ENCODE measurements around the gene DOC2A.
"Not testable (repeated sequence)": the region's sequence is repeated elsewhere in the genome, so short reads cannot be mapped to it uniquely, and the experiment has no call there.

The DOC2A gene

DNA sequence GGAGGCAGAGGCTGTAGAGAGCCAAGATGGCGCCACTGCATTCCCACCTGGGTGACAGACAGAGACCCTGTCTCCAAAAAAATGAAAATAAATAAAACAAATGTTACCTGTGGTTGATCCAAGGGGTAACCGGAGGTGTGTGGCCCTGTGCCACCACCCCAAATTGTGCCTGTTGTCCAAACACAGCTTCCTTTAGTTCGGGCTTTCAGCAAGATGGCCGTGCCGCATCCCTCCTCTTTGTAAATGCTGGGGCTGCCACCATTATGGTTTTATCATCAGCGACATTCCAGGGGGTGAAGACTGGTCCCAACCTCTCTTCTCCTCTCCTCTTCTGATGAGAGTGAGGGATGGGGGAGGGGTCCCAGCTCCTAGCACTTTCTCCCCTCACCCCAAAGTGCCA, 12.1 kb upstream of the DOC2A start, which contains the start of gene C16orf92:
C16orf92 (plus strand) TSS at position 312 of the 400 bp plus-strand sequence. CDS start 143 bp downstream, outside the sequence.
- H3K4me3 ChIP-seq: no peak within 1 kb of the TSS
- DNase-seq (ENCODE audit: low spot score in 2 of 2): no peak
- peaks cover 5% of the 10 kb centered on the region; the same call in 1 of the 2 replicates for H3K4me1 ChIP-seq
- H3K27me3 ChIP-seq (ENCODE audit: low read depth): peaks cover 28% of the 10 kb centered on the region
- H3K36me3 ChIP-seq (replicated peaks): no peaks in the 10 kb centered on the region
- no peaks in the 10 kb centered on the region for H3K9me3 ChIP-seq
- in situ Hi-C loops (cut with MboI; ENCODE audit: low sequenced_read_pairs): loop anchor here (10.0 kb wide), 1 partner anchor 328 kb away; no protein-coding TSS in a partner anchor

DNA sequence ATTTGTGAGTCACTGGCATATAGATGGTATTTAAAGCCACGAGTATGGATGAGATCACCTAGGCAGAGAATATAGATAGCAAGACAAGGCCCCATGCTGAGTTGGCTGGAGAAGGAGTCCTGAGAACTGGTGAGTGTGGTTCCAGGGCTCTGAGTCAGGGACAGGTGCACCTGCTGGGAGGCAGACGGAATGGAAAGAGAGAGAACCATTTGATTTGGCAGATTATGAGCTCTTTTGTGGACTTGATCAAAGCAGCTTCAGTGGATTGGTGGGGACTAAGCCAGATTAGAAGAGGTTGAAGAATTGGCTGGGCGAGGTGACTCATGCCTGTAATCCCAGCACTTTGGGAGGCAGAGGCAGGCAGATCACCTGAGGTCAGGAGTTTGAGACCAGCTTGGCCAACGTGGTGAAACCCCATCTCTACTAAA, 7.9 kb upstream of the DOC2A start:
- Histone ChIP-seq H3K9me3 (no peaks in the 10 kb centered on the region), H3K4me3 (no peak overlapping the region), H3K4me1 (peaks cover 5% of the 10 kb centered on the region; the same call in 1 of the 2 replicates), H3K36me3 (replicated peaks) (no peaks in the 10 kb centered on the region), H3K27me3 (ENCODE audit: low read depth) (no peaks in the 10 kb centered on the region)
- DNase-seq (ENCODE audit: low spot score in 2 of 2): no peak
- in situ Hi-C loops (cut with MboI; ENCODE audit: low sequenced_read_pairs): no loop called here

DNA sequence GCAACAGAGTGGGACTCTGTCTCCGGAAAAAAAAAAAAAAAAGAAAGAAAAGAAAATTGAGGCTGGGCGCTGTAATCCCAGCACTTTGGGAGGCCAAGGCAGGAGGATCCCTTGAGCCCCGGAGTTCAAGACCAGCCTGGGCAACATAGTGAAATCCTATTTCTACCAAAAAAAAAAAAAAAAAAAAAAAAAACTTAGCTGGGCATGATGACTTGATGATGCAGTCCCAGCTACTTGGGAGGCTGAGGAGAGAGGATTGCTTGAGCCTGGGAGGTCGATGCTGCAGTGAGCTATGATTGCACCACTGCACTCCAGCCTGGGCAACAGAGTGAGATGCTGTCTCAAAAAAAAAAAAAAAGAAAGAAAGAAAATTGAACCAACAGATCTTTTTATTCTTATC, 7.1 kb upstream of the DOC2A start:
- H3K4me3 ChIP-seq; H3K36me3 ChIP-seq (replicated peaks); H3K9me3 ChIP-seq; H3K27me3 ChIP-seq (ENCODE audit: low read depth); in situ Hi-C loops (cut with MboI; ENCODE audit: low sequenced_read_pairs); DNase-seq (ENCODE audit: low spot score in 2 of 2); H3K4me1 ChIP-seq: not testable (repeated sequence)

DNA sequence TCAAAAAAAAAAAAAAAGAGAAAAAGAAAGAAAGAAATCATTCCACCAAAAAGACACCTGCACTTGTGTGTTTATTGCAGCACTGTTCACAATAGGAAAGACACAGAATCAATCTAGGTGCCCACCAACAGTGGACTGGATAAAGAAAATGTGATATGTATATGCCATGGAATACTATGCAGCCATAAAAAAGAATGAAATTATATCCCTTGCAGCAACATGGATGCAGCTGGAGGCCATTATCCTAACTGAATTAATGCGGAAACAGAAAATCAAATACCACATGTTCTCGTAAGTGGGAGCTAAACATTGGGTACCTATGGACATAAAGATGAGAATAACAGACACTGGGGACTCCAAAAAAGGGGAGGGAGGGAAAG, 6.4 kb upstream of the DOC2A start:
- in situ Hi-C loops (cut with MboI; ENCODE audit: low sequenced_read_pairs): no loop called here
- DNase-seq (ENCODE audit: low spot score in 2 of 2): no peak
- Histone ChIP-seq H3K4me3 (no peak overlapping the region), H3K9me3 (no peaks in the 10 kb centered on the region), H3K4me1 (peaks cover 5% of the 10 kb centered on the region; the same call in 1 of the 2 replicates), H3K36me3 (replicated peaks) (no peaks in the 10 kb centered on the region), H3K27me3 (ENCODE audit: low read depth) (no peaks in the 10 kb centered on the region)

DNA sequence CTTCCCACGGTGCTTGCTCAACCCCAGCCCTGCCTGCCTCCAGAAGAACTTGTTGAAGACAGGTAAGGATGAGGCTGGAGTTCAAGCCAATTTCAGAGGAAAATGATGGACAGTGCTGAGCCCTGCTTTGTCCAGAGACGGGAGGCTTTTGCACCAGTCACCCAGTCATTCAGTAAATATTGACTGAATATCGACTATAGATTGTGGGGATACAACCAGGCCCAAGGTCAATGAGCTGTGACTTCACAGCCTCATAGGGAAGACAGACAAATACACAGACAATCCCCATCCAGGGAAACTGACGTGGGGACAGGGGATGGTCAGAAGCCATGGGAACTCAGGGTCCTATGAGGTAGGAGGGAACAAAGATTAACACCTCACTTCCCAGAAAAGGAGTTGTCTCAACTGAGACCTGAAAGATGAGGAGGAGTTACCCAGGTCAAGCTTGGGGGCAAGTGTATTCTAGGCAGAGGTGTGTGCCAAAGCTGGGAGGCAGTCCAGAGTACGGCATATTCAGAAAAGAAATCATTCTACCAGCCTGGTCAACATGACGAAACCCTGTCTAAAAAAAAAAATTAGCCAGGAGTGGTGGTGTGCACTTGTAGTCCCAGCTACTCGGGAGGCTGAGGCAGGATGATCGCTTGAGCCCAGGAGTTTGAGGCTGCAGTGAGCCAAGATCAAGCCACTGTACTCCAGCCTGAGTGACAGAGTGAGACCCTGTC, 5.9 kb upstream of the DOC2A start:
- H3K4me3 ChIP-seq: no peak overlapping the region
- no peaks in the 10 kb centered on the region for H3K36me3 ChIP-seq (replicated peaks)
- no peaks in the 10 kb centered on the region for H3K27me3 ChIP-seq (ENCODE audit: low read depth)
- peaks cover 5% of the 10 kb centered on the region; the same call in 1 of the 2 replicates for H3K4me1 ChIP-seq
- no peaks in the 10 kb centered on the region for H3K9me3 ChIP-seq
- in situ Hi-C loops (cut with MboI; ENCODE audit: low sequenced_read_pairs): no loop called here
- no peak for DNase-seq (ENCODE audit: low spot score in 2 of 2)

DNA sequence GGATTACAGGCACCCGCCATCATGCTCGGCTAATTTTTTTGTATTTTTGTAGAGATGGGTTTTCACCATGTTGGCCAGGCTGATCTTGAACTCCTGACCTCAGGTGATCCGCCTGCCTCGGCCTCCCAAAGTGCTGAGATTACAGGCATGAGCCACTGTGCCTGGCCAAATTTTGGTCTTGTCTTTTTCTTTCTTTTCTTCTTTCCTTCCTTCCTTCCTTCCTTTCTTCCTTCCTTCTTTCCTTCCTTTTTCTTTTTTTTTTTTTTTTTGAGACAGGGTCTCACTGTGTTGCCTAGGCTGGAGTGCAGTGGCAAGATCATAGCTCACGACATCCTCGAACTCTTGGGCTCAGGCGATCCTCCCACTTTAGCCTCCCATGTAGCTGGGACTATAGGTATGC, 4.6 kb upstream of the DOC2A start:
- H3K4me1 ChIP-seq; H3K4me3 ChIP-seq; H3K9me3 ChIP-seq; H3K27me3 ChIP-seq (ENCODE audit: low read depth); in situ Hi-C loops (cut with MboI; ENCODE audit: low sequenced_read_pairs); H3K36me3 ChIP-seq (replicated peaks); DNase-seq (ENCODE audit: low spot score in 2 of 2): not testable (repeated sequence)

DNA sequence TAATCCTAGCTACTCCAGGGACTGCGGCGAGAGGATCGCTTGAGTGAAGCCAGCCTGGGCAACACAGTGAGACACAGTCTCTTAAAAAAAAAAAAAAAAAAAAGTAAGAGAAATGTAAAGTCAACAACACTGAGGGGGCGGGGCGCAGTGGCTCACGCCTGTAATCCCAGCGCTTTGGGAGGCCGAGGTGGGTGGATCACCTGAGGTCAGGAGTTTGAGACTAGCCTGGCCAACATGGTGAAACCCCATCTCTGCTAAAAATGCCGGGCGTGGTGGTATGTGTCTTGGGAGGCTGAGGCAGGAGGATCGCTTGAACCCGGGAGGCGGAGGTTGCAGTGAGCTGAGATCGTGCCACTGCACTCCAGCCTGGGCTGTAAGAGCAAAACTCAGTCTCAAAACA, 1.8 kb upstream of the DOC2A start:
- H3K4me3 ChIP-seq; H3K27me3 ChIP-seq (ENCODE audit: low read depth); DNase-seq (ENCODE audit: low spot score in 2 of 2); H3K4me1 ChIP-seq; in situ Hi-C loops (cut with MboI; ENCODE audit: low sequenced_read_pairs); H3K36me3 ChIP-seq (replicated peaks); H3K9me3 ChIP-seq: not testable (repeated sequence)

DNA sequence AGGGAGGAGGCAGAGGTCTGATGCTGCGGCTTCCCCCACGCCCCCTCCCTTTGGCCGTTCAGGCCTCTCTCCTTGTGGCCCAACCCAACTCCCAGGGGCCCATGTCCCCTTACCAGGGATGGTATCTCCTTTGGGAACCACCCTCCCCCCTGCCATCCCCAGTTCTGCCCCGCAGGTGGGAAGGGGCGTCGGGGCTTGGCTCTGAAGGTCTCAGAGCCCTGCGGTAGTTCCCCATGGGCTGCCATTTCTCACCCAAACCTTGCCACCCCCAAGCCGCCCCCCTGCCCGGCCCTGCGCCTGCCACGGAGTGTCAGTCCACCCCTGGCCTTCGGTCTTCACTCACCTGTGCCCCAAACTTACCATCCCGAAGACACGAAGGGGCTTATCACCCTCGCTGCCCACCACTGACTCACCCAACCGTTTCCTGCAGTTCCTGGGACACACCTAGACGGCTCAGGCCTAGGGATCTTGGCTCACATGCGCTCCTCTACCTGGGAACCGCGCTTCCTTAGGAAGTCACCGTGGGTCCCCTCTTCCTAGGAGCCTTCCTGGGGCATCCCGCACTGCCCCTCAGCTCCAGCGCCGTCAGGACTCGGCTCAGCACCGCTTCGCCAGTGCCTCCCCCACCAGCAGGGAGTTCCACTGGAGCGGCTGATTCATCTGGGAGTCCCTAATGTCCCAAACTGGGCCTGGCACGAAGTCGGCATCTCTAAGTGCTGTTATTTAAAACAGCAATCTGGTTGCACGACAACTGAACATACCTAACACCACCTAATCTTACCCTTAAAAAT, 1.1 kb upstream of the DOC2A start:
- no peaks in the 10 kb centered on the region; the same call in 1 of the 2 replicates for H3K4me1 ChIP-seq
- no peaks in the 10 kb centered on the region for H3K9me3 ChIP-seq
- H3K4me3 ChIP-seq: no peak overlapping the region
- no peaks in the 10 kb centered on the region for H3K36me3 ChIP-seq (replicated peaks)
- DNase-seq (ENCODE audit: low spot score in 2 of 2): no peak
- H3K27me3 ChIP-seq (ENCODE audit: low read depth): no peaks in the 10 kb centered on the region
- in situ Hi-C loops (cut with MboI; ENCODE audit: low sequenced_read_pairs): no loop called here

DNA sequence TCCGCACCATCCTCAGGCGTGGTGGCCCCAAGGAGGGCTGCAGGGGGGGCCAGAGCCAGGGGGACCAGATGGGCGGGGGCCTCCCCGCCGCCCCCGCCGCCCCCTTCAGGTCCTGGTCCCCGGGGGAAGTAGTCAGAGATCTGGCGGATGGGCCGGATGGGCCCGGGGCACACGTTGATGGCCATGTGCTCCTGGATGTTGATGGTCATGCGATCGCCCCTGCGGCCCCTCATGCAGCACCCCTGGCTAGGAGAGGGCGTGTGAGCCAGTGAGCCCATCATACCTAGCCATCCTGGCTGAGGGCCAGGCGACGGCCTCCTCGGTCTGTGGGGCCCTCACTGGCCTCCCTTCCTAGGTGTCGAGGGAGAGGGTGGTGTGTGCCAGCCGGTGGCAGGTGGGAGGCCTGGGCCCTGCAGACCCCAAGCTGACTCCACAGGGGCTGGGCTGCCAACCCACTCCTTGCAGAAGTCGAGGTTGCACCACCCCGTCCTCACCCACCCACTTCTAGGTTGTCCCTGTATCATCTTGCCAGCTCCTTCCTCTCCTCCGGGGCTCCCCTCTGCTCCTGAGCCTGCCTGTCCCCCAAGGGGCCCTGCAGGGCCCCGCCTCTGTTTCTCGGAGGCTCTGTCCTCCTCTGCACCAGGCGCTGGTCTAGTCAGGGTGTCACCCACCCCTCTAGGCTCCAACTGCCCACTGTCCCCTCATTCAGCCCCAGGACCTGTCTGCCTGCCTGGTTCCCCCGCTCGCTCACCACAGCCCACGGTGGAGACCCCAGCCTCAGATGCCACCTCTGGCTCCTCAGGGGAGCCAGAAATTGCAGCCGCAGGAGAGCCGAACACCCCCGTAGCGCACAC, 610 bp downstream of the DOC2A start:
- Histone ChIP-seq H3K4me3 (peak overlapping the region; percentile 35), H3K4me1 (no peaks in the 10 kb centered on the region; the same call in 1 of the 2 replicates), H3K36me3 (replicated peaks) (peaks cover 9% of the 10 kb centered on the region), H3K27me3 (ENCODE audit: low read depth) (no peaks in the 10 kb centered on the region), H3K9me3 (no peaks in the 10 kb centered on the region)
- in situ Hi-C loops (cut with MboI; ENCODE audit: low sequenced_read_pairs): no loop called here
- DNase-seq (ENCODE audit: low spot score in 2 of 2): no peak

DNA sequence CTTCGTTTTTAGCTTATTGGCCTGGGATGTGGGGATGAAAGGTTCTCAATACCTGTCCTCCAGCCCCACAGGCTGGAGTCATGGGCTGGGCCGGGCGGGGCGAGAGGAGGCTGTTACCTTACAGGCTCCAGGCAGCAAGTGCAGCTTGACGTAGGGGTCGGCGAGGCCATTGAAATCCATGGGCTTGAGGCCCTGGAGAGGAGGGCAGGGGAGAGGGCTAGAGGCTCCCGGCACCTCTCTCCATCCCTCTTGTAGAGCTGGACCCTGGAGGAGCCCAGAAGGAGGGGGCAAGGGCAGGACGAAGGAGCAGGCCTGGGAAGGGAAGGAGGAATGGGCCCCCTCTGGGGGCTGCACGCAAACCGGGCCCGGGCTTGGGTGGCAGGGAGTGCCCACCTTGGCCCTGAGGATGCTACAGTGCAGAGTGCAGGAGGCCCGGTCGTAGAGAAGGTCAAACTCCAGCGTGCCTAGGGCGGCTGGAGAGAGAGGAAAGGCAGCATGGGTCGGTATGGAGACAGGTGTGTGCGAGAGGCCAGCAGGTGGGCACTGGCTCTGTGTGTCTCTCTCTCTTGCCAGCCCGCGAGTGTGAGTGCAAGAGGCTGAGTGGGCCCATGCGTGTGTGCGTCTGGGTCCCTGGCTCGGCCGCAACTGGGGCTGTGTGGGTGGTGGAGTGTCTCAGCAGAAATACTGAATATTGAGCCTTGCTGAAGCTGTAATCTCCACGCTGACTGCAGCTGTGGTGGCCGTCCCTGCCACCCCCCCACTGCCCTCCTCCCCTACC, 1.6 kb downstream of the DOC2A start:
- no peaks in the 10 kb centered on the region; the same call in 1 of the 2 replicates for H3K4me1 ChIP-seq
- H3K9me3 ChIP-seq: no peaks in the 10 kb centered on the region
- no peaks in the 10 kb centered on the region for H3K27me3 ChIP-seq (ENCODE audit: low read depth)
- in situ Hi-C loops (cut with MboI; ENCODE audit: low sequenced_read_pairs): no loop called here
- peaks cover 10% of the 10 kb centered on the region for H3K36me3 ChIP-seq (replicated peaks)
- DNase-seq (ENCODE audit: low spot score in 2 of 2): no peak
- H3K4me3 ChIP-seq: no peak overlapping the region

DNA sequence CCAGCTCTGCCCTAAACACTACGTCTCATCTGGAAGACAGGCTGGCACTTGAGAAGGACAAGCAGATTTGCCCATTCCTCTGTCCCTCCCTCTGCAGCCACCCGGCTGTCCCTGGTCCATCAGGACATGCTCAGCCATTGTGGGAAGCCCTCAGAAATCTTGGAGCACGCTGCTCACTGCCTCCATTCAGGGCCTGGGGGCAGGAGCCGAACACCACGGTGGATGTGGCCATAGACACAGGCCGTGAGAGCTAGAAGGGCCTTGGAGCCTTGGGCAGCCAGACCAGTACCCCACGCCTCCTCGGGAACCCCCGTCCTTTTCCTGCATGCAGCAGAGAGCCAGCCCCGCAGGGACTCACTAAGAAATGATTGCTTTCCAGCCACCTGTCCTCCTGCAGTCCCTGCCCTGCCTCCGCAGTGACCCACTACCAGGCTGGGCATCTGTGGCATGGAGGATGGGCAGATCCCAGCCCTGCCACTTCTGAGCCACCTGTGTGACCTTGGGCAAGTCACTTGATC, 3.4 kb downstream of the DOC2A start:
- H3K36me3 ChIP-seq (replicated peaks): peaks cover 19% of the 10 kb centered on the region
- H3K4me1 ChIP-seq: no peaks in the 10 kb centered on the region; the same call in 1 of the 2 replicates
- no peaks in the 10 kb centered on the region for H3K27me3 ChIP-seq (ENCODE audit: low read depth)
- no peaks in the 10 kb centered on the region for H3K9me3 ChIP-seq
- H3K4me3 ChIP-seq: no peak overlapping the region
- no peak for DNase-seq (ENCODE audit: low spot score in 2 of 2)
- in situ Hi-C loops (cut with MboI; ENCODE audit: low sequenced_read_pairs): no loop called here

DNA sequence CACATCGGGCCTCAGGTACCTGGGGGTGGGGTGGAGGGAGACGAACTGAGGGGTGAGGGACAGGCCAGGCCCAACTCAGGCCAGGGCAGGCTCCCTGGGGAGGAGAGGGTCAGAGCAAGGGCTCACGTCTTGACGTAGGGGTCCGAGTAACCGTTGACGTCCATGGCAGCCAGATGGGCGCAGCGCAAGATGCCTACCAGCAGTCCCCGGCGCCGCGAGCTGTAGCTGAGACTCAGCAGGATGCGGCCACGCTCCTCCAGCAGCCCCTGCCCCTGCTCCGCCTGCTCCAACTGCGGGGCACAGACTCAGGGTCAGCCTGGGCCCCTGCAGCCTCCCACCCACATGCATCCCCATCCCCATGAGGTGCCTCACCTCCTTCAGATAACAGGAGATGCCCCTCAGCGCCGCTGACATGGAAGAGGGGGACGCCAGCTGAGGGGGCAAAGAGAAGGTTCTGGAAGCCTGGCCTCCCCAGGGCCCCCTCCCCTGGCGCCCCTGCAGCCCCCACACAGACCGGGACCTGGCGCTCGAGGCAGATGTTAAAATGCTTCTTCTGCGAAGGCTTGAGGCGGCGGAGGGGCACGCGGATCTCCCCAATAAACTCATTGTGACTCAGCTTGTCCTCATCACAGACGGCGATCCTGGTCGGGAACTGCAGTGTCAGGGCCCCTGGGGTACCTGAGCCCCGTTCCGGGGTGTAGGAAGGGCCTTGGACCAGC, 4.0 kb downstream of the DOC2A start:
- no peaks in the 10 kb centered on the region for H3K27me3 ChIP-seq (ENCODE audit: low read depth)
- no peak for DNase-seq (ENCODE audit: low spot score in 2 of 2)
- H3K36me3 ChIP-seq (replicated peaks): peaks cover 23% of the 10 kb centered on the region
- H3K9me3 ChIP-seq: no peaks in the 10 kb centered on the region
- in situ Hi-C loops (cut with MboI; ENCODE audit: low sequenced_read_pairs): no loop called here
- H3K4me3 ChIP-seq: no peak overlapping the region
- no peaks in the 10 kb centered on the region; the same call in 1 of the 2 replicates for H3K4me1 ChIP-seq
